BLaER1 (cell line): ENCODE results near the gene PAXX.

Source experiments
- H3K27ac ChIP-seq: shearing (Covaris generic); formaldehyde crosslinking; 2 replicates; pipeline ENCODE4 v1.8.1; 2022
- H3K27me3 ChIP-seq: shearing (Covaris generic); formaldehyde crosslinking; 2 replicates; pipeline ENCODE4 v1.8.1; 2022
- H3K36me3 ChIP-seq: shearing (Covaris generic); formaldehyde crosslinking; 2 replicates; pipeline ENCODE4 v1.8.1; 2022
- H3K4me1 ChIP-seq: shearing (Covaris generic); formaldehyde crosslinking; 2 replicates; pipeline ENCODE4 v1.8.1; 2022
- H3K4me2 ChIP-seq: shearing (Covaris generic); formaldehyde crosslinking; 2 replicates; pipeline ENCODE4 v1.8.1; 2022
- H3K4me3 ChIP-seq: shearing (Covaris generic); formaldehyde crosslinking; 2 replicates; pipeline ENCODE4 v1.8.1; 2022
- H3K9ac ChIP-seq: shearing (Covaris generic); formaldehyde crosslinking; 2 replicates; pipeline ENCODE4 v1.8.1; 2022
- H3K9me3 ChIP-seq: shearing (Covaris generic); formaldehyde crosslinking; 2 replicates; pipeline ENCODE4 v1.8.1; 2022
- H4K20me1 ChIP-seq: shearing (Covaris generic); formaldehyde crosslinking; 2 replicates; pipeline ENCODE4 v1.8.1; 2022
- Cebpa-rat ChIP-seq: shearing (Covaris generic); IDR thresholded peaks from 2 replicates; pipeline ENCODE4 v1.8.1; 2022

Gene PAXX

DNA sequence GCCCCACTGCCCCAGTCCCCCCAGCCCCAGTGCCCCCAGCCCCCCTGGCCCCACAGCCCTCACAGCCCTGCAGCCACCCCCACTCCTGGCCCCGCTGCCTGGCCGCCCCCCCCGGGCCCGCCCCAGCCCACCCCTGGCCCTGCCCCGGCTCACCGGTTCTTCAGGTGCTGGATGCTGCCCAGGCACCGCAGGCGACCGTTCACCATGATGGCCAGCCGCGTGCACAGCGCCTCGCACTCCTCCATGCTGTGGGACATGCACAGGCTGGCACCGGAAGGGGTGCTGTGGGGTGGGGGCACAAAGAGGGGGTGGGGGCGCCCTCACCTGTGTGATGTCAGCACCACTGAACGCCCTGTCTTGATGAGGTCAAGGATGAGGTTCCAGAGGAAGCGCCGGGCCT is 17.0 kb downstream of the PAXX start:
- Histone ChIP-seq H4K20me1 (no peaks in the 10 kb centered on the region), H3K4me1 (peaks cover 29% of the 10 kb centered on the region), H3K36me3 (peaks cover 39% of the 10 kb centered on the region), H3K4me3 (no peak overlapping the region), H3K27ac (no peak overlapping the region), H3K4me2 (no peak overlapping the region), H3K9ac (no peak overlapping the region), H3K9me3 (peaks cover 15% of the 10 kb centered on the region; the same call in 1 of the 2 replicates), H3K27me3 (no peaks in the 10 kb centered on the region)
- no peak for TF ChIP-seq Cebpa-rat

DNA sequence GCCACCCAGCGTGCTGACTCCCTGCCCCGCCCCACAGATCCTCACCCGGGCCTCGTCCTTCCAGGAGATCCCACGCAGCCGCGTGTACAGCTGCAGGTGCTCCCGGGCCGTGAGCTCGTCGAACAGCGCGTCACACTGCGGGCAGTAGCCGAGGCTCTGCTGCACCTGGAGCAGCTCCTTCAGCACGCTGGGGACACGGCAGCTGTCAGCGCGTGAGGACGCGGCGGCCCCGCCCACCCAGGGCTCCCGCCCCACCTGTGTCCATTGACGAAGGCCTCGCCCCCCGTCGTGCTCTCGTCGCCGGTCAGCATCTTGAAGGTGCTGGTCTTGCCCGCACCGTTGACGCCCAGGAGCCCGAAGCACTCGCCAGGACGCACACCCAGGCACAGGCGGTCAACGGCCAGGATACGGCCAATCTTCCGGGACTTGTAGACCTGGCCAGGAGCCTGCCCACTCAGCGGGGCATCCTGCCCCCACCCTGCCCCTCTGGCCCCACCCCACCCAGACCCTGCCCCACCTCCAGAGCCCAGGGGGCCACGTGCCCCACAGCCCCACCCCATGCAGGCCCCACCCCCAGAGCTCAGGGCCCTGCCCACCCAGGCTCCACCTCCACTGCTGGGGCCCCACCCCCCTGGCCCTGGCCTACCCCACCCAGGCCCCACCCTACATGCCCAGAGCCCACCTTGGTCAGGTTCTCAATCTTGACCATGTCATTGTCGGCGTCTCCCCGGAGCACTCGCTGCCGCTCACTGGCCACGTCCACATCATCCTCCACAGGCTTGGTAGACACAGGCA is 17.9 kb downstream of the PAXX start:
- H3K4me1 ChIP-seq: peaks cover 29% of the 10 kb centered on the region
- H4K20me1 ChIP-seq: no peaks in the 10 kb centered on the region
- H3K4me2 ChIP-seq: no peak overlapping the region
- no peak for TF ChIP-seq Cebpa-rat
- no peaks in the 10 kb centered on the region for H3K27me3 ChIP-seq
- H3K9me3 ChIP-seq: peaks cover 6% of the 10 kb centered on the region; the same call in 1 of the 2 replicates
- H3K4me3 ChIP-seq: no peak overlapping the region
- H3K9ac ChIP-seq: no peak overlapping the region
- no peak overlapping the region for H3K27ac ChIP-seq
- H3K36me3 ChIP-seq: peaks cover 49% of the 10 kb centered on the region

DNA sequence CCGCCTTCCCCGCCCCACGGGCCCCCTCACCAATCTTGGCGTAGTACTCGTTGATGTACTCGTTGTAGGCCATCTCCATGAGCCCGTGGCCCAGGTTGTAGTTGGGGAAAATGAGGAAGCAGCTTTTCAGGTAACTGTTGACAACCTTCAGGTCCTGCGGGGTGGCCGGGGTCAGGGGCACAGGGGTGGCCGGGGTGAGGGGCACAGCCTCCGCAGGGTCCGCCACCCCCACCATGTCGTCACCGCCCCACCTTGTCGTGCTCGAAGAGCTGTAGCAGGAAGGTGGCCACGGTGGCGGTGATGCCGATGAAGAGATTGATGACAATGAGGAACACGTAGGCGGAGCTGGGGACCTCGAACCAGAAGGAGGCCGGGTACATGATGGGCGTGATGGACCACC is 18.9 kb downstream of the PAXX start:
- no peak for TF ChIP-seq Cebpa-rat
- peaks cover 19% of the 10 kb centered on the region for H3K4me1 ChIP-seq
- H3K4me2 ChIP-seq: no peak overlapping the region
- no peak overlapping the region for H3K9ac ChIP-seq
- H3K27ac ChIP-seq: no peak overlapping the region
- H3K36me3 ChIP-seq: peaks cover 58% of the 10 kb centered on the region
- no peak overlapping the region for H3K4me3 ChIP-seq
- no peaks in the 10 kb centered on the region for H3K9me3 ChIP-seq
- no peaks in the 10 kb centered on the region for H3K27me3 ChIP-seq
- no peaks in the 10 kb centered on the region for H4K20me1 ChIP-seq

DNA sequence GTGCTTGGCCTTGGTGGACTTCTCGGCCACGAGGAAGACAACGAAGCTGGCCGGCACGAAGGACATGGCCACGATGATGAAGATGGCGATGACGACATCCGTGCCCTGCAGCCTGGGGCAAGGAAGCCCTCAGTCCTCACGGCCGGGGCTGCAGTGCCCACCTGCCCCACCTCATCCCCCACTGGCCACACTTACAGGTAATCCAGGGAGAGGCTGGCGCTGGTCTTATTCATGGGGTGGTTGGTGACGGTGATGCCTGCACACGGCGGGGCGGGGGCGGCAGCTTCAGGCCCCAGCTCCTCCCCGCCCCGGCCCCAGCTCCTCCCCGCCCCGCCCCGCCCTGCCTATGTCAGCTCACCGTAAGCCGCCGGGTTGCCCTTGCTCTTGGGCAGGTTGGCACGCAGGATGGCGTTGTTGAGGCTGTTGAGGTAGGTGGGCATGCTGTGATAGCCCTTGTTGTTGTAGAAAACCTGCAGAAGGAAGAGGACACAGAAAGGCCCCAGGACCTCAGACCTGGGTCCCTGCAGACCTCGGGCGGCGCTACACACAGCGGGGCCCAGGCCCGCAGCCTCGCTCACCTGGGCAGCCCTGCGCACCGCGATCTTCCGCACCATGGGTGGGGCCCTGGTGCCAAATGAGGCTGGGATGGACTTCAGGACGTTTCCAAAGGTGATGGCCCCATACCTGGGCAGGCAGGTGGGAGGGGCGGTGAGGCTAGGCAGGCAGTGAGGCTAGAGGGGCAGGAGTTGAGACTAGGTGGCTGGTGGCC is 19.9 kb downstream of the PAXX start:
- no peak overlapping the region for H3K4me3 ChIP-seq
- H3K27ac ChIP-seq: no peak overlapping the region
- no peaks in the 10 kb centered on the region for H4K20me1 ChIP-seq
- H3K4me1 ChIP-seq: peaks cover 11% of the 10 kb centered on the region
- no peak overlapping the region for H3K9ac ChIP-seq
- no peak for TF ChIP-seq Cebpa-rat
- 0 out of 2 replicates have a peak, but pooled peaks cover 4% of the 10 kb centered on the region for H3K9me3 ChIP-seq
- H3K4me2 ChIP-seq: no peak overlapping the region
- peaks cover 67% of the 10 kb centered on the region for H3K36me3 ChIP-seq
- no peaks in the 10 kb centered on the region for H3K27me3 ChIP-seq

DNA sequence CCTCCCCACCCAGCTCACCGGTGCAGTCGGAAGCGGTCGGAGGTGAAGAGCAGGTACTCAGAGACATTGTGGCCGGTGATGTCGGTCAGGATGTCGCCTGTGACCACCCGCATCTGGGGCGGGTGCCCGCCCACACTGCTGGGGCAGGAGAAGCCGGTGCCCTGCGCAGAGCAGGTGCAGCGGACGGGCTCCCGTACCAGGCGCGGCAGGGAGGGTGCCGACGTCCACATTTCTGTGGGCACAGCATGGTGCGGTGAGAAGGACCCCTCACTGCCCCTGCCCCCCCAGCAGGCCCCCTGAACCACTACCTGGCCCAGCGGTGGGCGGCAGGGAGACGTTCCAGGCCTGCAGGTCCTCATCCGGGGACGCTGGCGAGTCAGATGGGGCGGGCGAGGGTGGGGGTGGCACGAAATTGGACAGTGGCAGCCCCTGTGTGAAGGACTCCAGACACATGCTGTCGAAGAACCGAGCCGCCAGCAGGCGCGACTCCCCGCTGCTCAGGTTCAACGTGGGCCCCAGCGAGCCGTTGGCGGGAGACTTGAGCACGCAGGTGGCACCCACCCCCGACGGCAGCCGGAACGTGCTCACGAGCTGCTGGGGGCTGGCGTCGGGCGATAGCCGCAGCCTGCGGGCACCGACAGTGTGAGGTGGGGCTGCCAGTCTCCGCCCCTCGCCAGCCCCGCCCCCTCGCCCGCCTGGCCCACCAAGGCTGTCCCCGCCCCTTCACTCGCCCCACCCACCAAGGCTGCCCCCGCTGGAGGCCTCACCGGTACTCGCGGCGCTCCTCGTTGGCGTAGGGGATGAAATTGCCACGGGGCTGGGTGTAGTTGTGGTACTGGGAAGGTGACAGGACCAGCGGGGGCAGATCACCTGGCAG is 20.7 kb downstream of the PAXX start:
- Histone ChIP-seq H3K36me3 (peaks cover 70% of the 10 kb centered on the region), H3K4me3 (no peak overlapping the region), H3K4me1 (peaks cover 3% of the 10 kb centered on the region), H4K20me1 (no peaks in the 10 kb centered on the region), H3K9ac (no peak overlapping the region), H3K27me3 (no peaks in the 10 kb centered on the region), H3K4me2 (no peak overlapping the region), H3K9me3 (0 out of 2 replicates have a peak, but pooled peaks cover 4% of the 10 kb centered on the region), H3K27ac (no peak overlapping the region)
- TF ChIP-seq Cebpa-rat: no peak

DNA sequence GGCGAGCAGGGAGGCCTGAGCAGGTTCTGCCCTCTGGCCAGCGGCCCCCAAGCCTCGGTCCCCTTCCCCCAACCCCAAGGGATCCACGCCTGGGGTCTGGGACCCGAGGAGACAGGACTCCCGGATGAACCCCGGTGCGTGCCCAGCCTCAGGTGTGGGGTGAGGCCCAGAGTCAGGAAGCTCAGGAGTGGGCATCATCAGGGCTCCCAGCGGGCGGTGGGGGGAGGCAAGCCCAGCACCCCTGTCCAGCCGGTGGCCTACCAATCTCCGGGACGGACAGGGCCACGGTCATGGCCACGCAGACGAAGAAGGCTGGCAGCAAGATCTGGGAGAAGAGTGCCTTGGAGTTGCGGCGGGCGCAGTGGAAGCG is 21.3 kb downstream of the PAXX start:
- Histone ChIP-seq H3K27ac (no peak overlapping the region), H4K20me1 (no peaks in the 10 kb centered on the region), H3K36me3 (peaks cover 68% of the 10 kb centered on the region), H3K4me1 (no peaks in the 10 kb centered on the region), H3K9ac (no peak overlapping the region), H3K27me3 (no peaks in the 10 kb centered on the region), H3K4me3 (no peak overlapping the region), H3K9me3 (0 out of 2 replicates have a peak, but pooled peaks cover 4% of the 10 kb centered on the region), H3K4me2 (no peak overlapping the region)
- TF ChIP-seq Cebpa-rat: no peak

DNA sequence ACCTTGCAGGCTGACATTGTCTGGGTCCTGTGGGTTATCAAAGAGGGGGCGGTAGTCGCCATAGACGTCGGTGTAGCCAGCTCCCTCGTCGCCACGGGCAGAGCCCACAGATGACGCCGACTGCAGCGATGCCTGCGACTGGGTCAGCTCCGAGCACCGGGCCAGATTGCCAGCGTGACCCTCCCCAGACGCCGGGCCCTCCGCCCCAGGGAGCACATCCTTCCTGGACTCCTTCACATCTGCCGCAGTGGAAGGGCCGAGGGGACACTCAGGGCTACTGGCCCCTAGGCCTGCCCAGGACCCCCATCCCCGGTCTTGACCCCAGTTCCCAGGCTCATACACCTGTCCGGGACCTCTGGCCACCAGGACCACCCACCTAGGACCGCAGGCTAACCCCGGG is 21.9 kb downstream of the PAXX start:
- H3K4me1 ChIP-seq: peaks cover 4% of the 10 kb centered on the region; the same call in 1 of the 2 replicates
- H3K36me3 ChIP-seq: peaks cover 74% of the 10 kb centered on the region
- H3K9me3 ChIP-seq: 0 out of 2 replicates have a peak, but pooled peaks cover 4% of the 10 kb centered on the region

DNA sequence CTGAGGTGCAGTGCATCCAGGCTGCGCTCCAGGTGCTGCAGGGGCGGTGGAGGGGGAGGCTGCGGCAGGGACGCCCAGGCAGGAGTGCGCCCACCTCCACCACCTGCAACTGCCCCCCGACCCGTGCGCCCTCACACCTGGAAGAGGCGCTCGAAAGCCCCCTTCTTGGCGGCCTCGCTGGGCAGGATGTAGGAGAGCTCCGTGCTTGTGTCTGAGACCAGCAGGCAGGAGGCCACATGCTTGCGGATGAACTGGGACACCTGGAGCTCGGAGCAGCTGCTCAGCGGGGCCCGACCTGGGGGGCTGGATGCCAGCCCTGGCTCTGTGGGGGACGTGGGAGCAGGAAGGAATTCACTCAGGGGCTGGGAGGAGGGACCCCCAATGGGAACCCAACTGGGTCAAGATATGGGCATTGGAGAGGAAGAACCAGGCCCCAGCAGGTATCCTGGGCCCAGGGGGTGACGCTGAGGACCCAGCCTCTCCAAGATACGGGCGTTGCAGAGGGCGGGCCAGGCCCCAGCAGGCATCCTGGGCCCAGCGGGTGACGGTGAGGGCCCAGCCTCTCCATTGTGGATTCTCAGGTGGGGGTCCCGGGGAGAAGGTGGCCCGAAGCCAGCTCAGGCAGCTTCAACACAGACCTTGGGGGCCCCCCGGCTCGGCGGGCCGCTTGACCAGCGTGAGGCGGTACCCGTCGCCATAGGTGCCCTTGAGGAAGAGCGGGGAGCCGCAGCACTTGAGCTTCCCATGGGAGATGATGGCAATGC is 22.7 kb downstream of the PAXX start:
- H3K4me3 ChIP-seq: no peak overlapping the region
- H3K27me3 ChIP-seq: no peaks in the 10 kb centered on the region
- 0 out of 2 replicates have a peak, but pooled peaks cover 4% of the 10 kb centered on the region for H3K9me3 ChIP-seq
- H3K4me1 ChIP-seq: peaks cover 12% of the 10 kb centered on the region
- no peak overlapping the region for H3K4me2 ChIP-seq
- H3K27ac ChIP-seq: no peak overlapping the region
- TF ChIP-seq Cebpa-rat: no peak
- no peaks in the 10 kb centered on the region for H4K20me1 ChIP-seq
- H3K36me3 ChIP-seq: peaks cover 74% of the 10 kb centered on the region
- no peak overlapping the region for H3K9ac ChIP-seq

More for the DNA sequence above, 21.9 kb downstream of the PAXX start:
- TF ChIP-seq Cebpa-rat: no peak
- H3K4me3 ChIP-seq: no peak overlapping the region
- no peaks in the 10 kb centered on the region for H4K20me1 ChIP-seq
- no peak overlapping the region for H3K9ac ChIP-seq
- H3K27me3 ChIP-seq: no peaks in the 10 kb centered on the region
- H3K4me2 ChIP-seq: no peak overlapping the region
- H3K27ac ChIP-seq: no peak overlapping the region

DNA sequence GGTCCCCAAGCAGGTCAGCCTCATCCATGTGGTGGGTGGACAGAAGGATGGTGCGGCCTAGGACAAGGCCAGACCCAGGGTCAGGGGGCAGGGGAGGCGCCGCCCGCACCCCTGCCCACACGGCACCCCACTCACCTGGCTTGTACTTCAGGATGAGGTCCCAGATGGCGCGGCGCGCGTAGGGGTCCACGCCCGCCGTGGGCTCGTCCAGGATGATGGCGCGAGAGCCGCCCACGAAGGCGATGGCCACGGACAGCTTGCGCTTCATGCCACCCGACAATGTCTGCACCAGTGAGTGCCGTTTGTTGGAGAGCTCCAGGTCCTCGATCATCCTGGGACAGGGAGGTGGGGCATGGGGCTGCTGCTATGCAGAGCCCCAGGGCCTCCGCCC is 23.3 kb downstream of the PAXX start:
- Histone ChIP-seq H3K27ac (no peak overlapping the region), H3K4me2 (no peak overlapping the region), H3K9me3 (0 out of 2 replicates have a peak, but pooled peaks cover 4% of the 10 kb centered on the region), H3K4me1 (peaks cover 13% of the 10 kb centered on the region), H3K27me3 (no peaks in the 10 kb centered on the region), H4K20me1 (no peaks in the 10 kb centered on the region), H3K4me3 (no peak overlapping the region), H3K36me3 (peaks cover 77% of the 10 kb centered on the region), H3K9ac (no peak overlapping the region)
- TF ChIP-seq Cebpa-rat: no peak
